Measurements from ENCODE around the gene FNBP1. TPM values are rescaled to one million over a fixed set of nuclear protein-coding genes. Genes with fewer than 3 reads are reported as not detected.

FNBP1 gene
- total and polyA plus RNA-seq, 2 of the 13 experiments (the other 11 are each of a cell fraction or from before 2014, with no cell fraction given): 5.4 to 19.5 TPM

- TF ChIP-seq ZNF512B (CRISPR knock-in tag; IDR thresholded peaks at IDR 0.05; ENCODE audit: borderline replicate concordance) (no peak), REXO4 (CRISPR knock-in tag; IDR thresholded peaks at IDR 0.05; ENCODE audit: borderline replicate concordance) (no peak), ZNF12 (CRISPR knock-in tag; IDR thresholded peaks at IDR 0.05) (peak; percentile 42; the same call in 1 of the 2 replicates), ZSCAN12 (CRISPR knock-in tag; IDR thresholded peaks at IDR 0.05) (no peak), GMEB1 (CRISPR knock-in tag; IDR thresholded peaks at IDR 0.05; ENCODE audit: borderline replicate concordance) (no peak), DR1 (CRISPR knock-in tag; IDR thresholded peaks at IDR 0.05) (no peak), SPEN (CRISPR knock-in tag; IDR thresholded peaks at IDR 0.05; ENCODE audit: low read depth) (no peak), ZNF17 (CRISPR knock-in tag; IDR thresholded peaks at IDR 0.05) (no peak), ZNF598 (CRISPR knock-in tag; IDR thresholded peaks at IDR 0.05; ENCODE audit: borderline replicate concordance) (no peak), ZHX1 (CRISPR knock-in tag; IDR thresholded peaks at IDR 0.05; ENCODE audit: low read depth) (no peak), ZFX (CRISPR knock-in tag; IDR thresholded peaks at IDR 0.05; ENCODE audit: low read depth) (no peak), ZNF513 (CRISPR knock-in tag; conservative IDR thresholded peaks at IDR 0.05) (no peak), SAFB2 (CRISPR knock-in tag; IDR thresholded peaks at IDR 0.05; ENCODE audit: borderline replicate concordance, low read depth) (no peak), ZGPAT (CRISPR knock-in tag; IDR thresholded peaks at IDR 0.05) (peak; percentile 39; the same call in 1 of the 2 replicates), TEAD3 (CRISPR knock-in tag; optimal IDR thresholded peaks at IDR 0.05; ENCODE audit: borderline replicate concordance) (peak; percentile 85), ZNF350 (CRISPR knock-in tag; IDR thresholded peaks at IDR 0.05; ENCODE audit: borderline replicate concordance, low read depth) (no peak), ZNF441 (CRISPR knock-in tag; IDR thresholded peaks at IDR 0.05; ENCODE audit: borderline replicate concordance) (no peak), RXRB (CRISPR knock-in tag; IDR thresholded peaks at IDR 0.05; ENCODE audit: borderline replicate concordance) (peak; percentile 16; the same call in 1 of the 2 replicates)
These were observed 14.3 kb downstream of the FNBP1 start (continued) for GRCh38 chr9:130028493-130029222.
